Vagina (tissue), 2 donors: Measurements from ENCODE around the gene SDCCAG8.

Experiments used
- CTCF ChIP-seq, 3 experiments: fragments of 450-650 bp in 2 of 3; fragments of 200-600 bp in 1 of 3; sonication (generic) in 1 of 3; IDR thresholded peaks; one replicate each; pipeline ENCODE4 v1.5.1; 2017 to 2019; ENCODE audit warnings: antibody characterized with exemption in 3 of 3, mild to moderate bottlenecking in 2 of 3, moderate library complexity in 2 of 3
- POLR2A ChIP-seq, 2 donors: fragments of 450-650 bp; IDR thresholded peaks; one replicate each; pipeline ENCODE4 v1.6.1; 2017; ENCODE audit warnings: antibody characterized with exemption in 2 of 2, mild to moderate bottlenecking in 2 of 2, moderate library complexity in 2 of 2
- POLR2AphosphoS5 ChIP-seq, 2 donors: sonication (generic); formaldehyde crosslinking; IDR thresholded peaks; one replicate each; pipeline ENCODE4 v1.9.0; 2017; ENCODE audit warnings: antibody characterized with exemption in 2 of 2, mild to moderate bottlenecking in 2 of 2, low read depth in 1 of 2; ENCODE audit not compliant: insufficient read depth in 1 of 2

GRCh38 chr1:243281672-243282071 is 25.8 kb downstream of the SDCCAG8 start:
- TF ChIP-seq CTCF (IDR thresholded peaks at IDR 0.05): no peak
- TF ChIP-seq POLR2A (IDR thresholded peaks at IDR 0.05): no peak
- TF ChIP-seq POLR2AphosphoS5 (IDR thresholded peaks at IDR 0.05; ENCODE audit: insufficient read depth in 1 of 2, low read depth in 1 of 2): no peak
